H1 (cell line): ENCODE results near the gene SEC24C. TPM values are rescaled to one million over a fixed set of nuclear protein-coding genes. Genes with fewer than 3 reads are reported as not detected.
"Not testable (repeated sequence)": the region's sequence is repeated elsewhere in the genome, so short reads cannot be mapped to it uniquely, and the experiment has no call there.

ENCODE experiments used
- CTCF ChIA-PET: fragments of 300-600 bp; sonication (Branson Sonifier 250); formaldehyde crosslinking; loops from one replicate; lab custom pipeline; 2021; ENCODE audit not compliant: partially characterized antibody; lab: Charles Lee
- POLR2A ChIA-PET: fragments of 300-600 bp; sonication (Branson Sonifier 250); formaldehyde crosslinking; loops from one replicate; lab custom pipeline; 2021; ENCODE audit warnings: inconsistent platforms; ENCODE audit not compliant: partially characterized antibody; lab: Charles Lee
- DNase-seq, 2 experiments: peaks; one replicate each; pipeline versions ENCODE4 v3.0.0 to v3.0.0-alpha.2; 2010 to 2022; ENCODE audit warnings: low spot score in 2 of 2, low read depth in 1 of 2, mixed read lengths in 1 of 2
- FAIRE-seq: peaks from 2 replicates; lab custom pipeline; 2011; peaks lifted over from hg19 to GRCh38; lab: Jason Lieb, UNC
- H2AFZ ChIP-seq: 2 replicates; pipeline ENCODE4 v1.8.1; 2012; ENCODE audit warnings: low read length, inconsistent platforms
- H2AK5ac ChIP-seq: 2 replicates; pipeline ENCODE4 v1.6.1; 2013; ENCODE audit warnings: low read depth, low read length
- H2BK120ac ChIP-seq: replicated peaks from 2 replicates; pipeline ENCODE3; 2013; ENCODE audit warnings: low read depth, low read length, inconsistent platforms
- H2BK12ac ChIP-seq: 2 replicates; pipeline ENCODE4 v1.6.1; 2013; ENCODE audit warnings: low read depth, low read length
- H2BK15ac ChIP-seq: 2 replicates; pipeline ENCODE4 v1.6.1; 2013; ENCODE audit warnings: low read length
- H2BK20ac ChIP-seq: 2 replicates; pipeline ENCODE4 v1.6.1; 2013; ENCODE audit warnings: low read length
- H2BK5ac ChIP-seq: 2 replicates; pipeline ENCODE4 v1.6.1; 2013; ENCODE audit warnings: low read depth, low read length
- H3K14ac ChIP-seq: 2 replicates; pipeline ENCODE4 v1.6.1; 2013; ENCODE audit warnings: inconsistent platforms; ENCODE audit not compliant: insufficient read length
- H3K18ac ChIP-seq: 2 replicates; pipeline ENCODE4 v1.6.1; 2013; ENCODE audit warnings: low read length; ENCODE audit errors: extremely low read depth
- H3K23ac ChIP-seq: 2 replicates; pipeline ENCODE4 v1.6.1; 2013; ENCODE audit warnings: inconsistent platforms; ENCODE audit not compliant: insufficient read length
- H3K23me2 ChIP-seq: 2 replicates; pipeline ENCODE4 v1.6.1; 2013; ENCODE audit warnings: low read depth, low read length
- H3K27ac ChIP-seq: 2 replicates; pipeline ENCODE4 v1.6.1; 2011; ENCODE audit warnings: low read depth, low read length, inconsistent platforms
- H3K27me3 ChIP-seq, 4 experiments: replicated peaks in 1 of 4; 1 replicate in 1 of 4; 2 replicates in 3 of 4; pipeline versions ENCODE4 v1.6.1 to v1.8.1; 2011 to 2013; ENCODE audit warnings: low read length in 3 of 4, mild to moderate bottlenecking in 3 of 4, inconsistent platforms in 2 of 4, mixed read lengths in 2 of 4, moderate library complexity in 1 of 4; ENCODE audit not compliant: control insufficient read depth in 3 of 4, insufficient read depth in 3 of 4; ENCODE audit errors: extremely low read depth in 1 of 4
- H3K36me3 ChIP-seq, 4 experiments: 2 replicates each; pipeline versions ENCODE4 v1.6.1 to v1.8.1; 2011 to 2013; ENCODE audit warnings: mild to moderate bottlenecking in 4 of 4, low read length in 3 of 4, moderate library complexity in 2 of 4, control low read depth in 1 of 4, inconsistent platforms in 1 of 4; ENCODE audit not compliant: insufficient read depth in 4 of 4, control insufficient read depth in 2 of 4
- H3K4ac ChIP-seq: replicated peaks from 2 replicates; pipeline ENCODE3; 2013; ENCODE audit warnings: low read length, low read depth, mixed read lengths, inconsistent platforms; ENCODE audit not compliant: insufficient read length
- H3K4me1 ChIP-seq, 4 experiments: replicated peaks in 1 of 4; 1 replicate in 1 of 4; 2 replicates in 3 of 4; pipeline versions ENCODE4 v1.6.1 to v1.8.1; 2011 to 2013; ENCODE audit warnings: low read length in 3 of 4, inconsistent platforms in 2 of 4, mixed read lengths in 1 of 4; ENCODE audit not compliant: insufficient read depth in 4 of 4, control insufficient read depth in 3 of 4
- H3K4me2 ChIP-seq, 2 experiments: 2 replicates each; pipeline versions ENCODE4 v1.6.1 to v1.8.1; 2011 to 2013; ENCODE audit warnings: low read depth in 2 of 2, low read length in 2 of 2, control low read depth in 1 of 2, inconsistent platforms in 1 of 2, mild to moderate bottlenecking in 1 of 2; ENCODE audit not compliant: insufficient read depth in 1 of 2
- H3K4me3 ChIP-seq, 4 experiments: fragments of 200-600, 300-600 bp in 1 of 4; sonication (generic), shearing (Covaris generic), sonication (Bioruptor Twin) in 1 of 4; 2 replicates each; pipeline versions ENCODE4 v1.5.1 to v1.8.1; 2011 to 2016; ENCODE audit warnings: low read length in 4 of 4, low read depth in 3 of 4, control low read depth in 2 of 4, inconsistent platforms in 2 of 4, mild to moderate bottlenecking in 2 of 4, mixed read lengths in 1 of 4, moderate library complexity in 1 of 4; ENCODE audit not compliant: insufficient read depth in 2 of 4; ENCODE audit errors: extremely low read depth in 1 of 4
- H3K56ac ChIP-seq: replicated peaks from 2 replicates; pipeline ENCODE3; 2013; ENCODE audit warnings: low read depth, mild to moderate bottlenecking, mixed read lengths, low read length, inconsistent platforms; ENCODE audit not compliant: insufficient read length
- H3K79me1 ChIP-seq: 2 replicates; pipeline ENCODE4 v1.6.1; 2013; ENCODE audit warnings: low read depth, low read length, control low read depth
- H3K79me2 ChIP-seq, 2 experiments: 2 replicates each; pipeline versions ENCODE4 v1.6.1 to v1.8.1; 2012 to 2013; ENCODE audit warnings: low read length in 2 of 2, mild to moderate bottlenecking in 2 of 2, inconsistent platforms in 1 of 2; ENCODE audit not compliant: insufficient read depth in 2 of 2, control insufficient read depth in 1 of 2
- H3K9ac ChIP-seq, 4 experiments: replicated peaks in 1 of 4; 1 replicate in 1 of 4; 2 replicates in 3 of 4; pipeline versions ENCODE4 v1.6.1 to v1.8.1; 2011 to 2013; ENCODE audit warnings: low read depth in 3 of 4, low read length in 3 of 4, control low read depth in 2 of 4, mild to moderate bottlenecking in 2 of 4, moderate library complexity in 2 of 4, inconsistent platforms in 1 of 4; ENCODE audit errors: extremely low read depth in 1 of 4
- H3K9me3 ChIP-seq, 2 experiments: 2 replicates each; pipeline versions ENCODE4 v1.6.1 to v1.8.1; 2012 to 2013; ENCODE audit warnings: mild to moderate bottlenecking in 2 of 2, moderate library complexity in 2 of 2, control low read depth in 1 of 2, inconsistent platforms in 1 of 2, low read depth in 1 of 2, low read length in 1 of 2, mixed read lengths in 1 of 2; ENCODE audit not compliant: insufficient read depth in 2 of 2
- H4K20me1 ChIP-seq, 2 experiments: replicated peaks in 1 of 2; 2 replicates each; pipeline versions ENCODE3 to v1.8.1; 2011 to 2013; ENCODE audit warnings: inconsistent platforms in 2 of 2, low read length in 2 of 2, mild to moderate bottlenecking in 1 of 2; ENCODE audit not compliant: insufficient read depth in 2 of 2, control insufficient read depth in 1 of 2
- H4K5ac ChIP-seq: 2 replicates; pipeline ENCODE4 v1.6.1; 2013; ENCODE audit warnings: low read length, low read depth, mixed read lengths, inconsistent platforms; ENCODE audit not compliant: insufficient read length
- H4K8ac ChIP-seq: 2 replicates; pipeline ENCODE4 v1.8.0; 2013; ENCODE audit warnings: mild to moderate bottlenecking, moderate library complexity, low read length, inconsistent platforms; ENCODE audit not compliant: insufficient read depth; ENCODE audit errors: extremely low read depth
- H4K91ac ChIP-seq: replicated peaks from 2 replicates; pipeline ENCODE3; 2013; ENCODE audit warnings: low read length, mixed read lengths, inconsistent platforms; ENCODE audit not compliant: insufficient read length
- WGBS, 2 experiments: shearing (Covaris generic) in 1 of 2; methylation state at CpG; one replicate each; pipeline versions ENCODE4 v1.1.6 to v1.1.7; 2013 to 2015; ENCODE audit warnings: low lambda C conversion rate in 2 of 2, mixed read lengths in 2 of 2, inconsistent platforms in 1 of 2, low coverage in 1 of 2, missing lambda C conversion rate in 1 of 2; ENCODE audit not compliant: insufficient replicate concordance in 2 of 2, insufficient coverage in 1 of 2, insufficient read length in 1 of 2; ENCODE audit errors: extremely low coverage in 1 of 2, missing lambda C conversion rate in 1 of 2; 5-methylcytosine and 5-hydroxymethylcytosine counted together
- polyA plus RNA-seq, 7 experiments: library from polyadenylated mRNA; depleted of rRNA in 3 of 7; stranded (reverse) in 5 of 7; unstranded in 2 of 7; fragments of >200 nt in 5 of 7; fragments of 200-250 nt in 2 of 7; gene quantifications; 1 replicate in 5 of 7; 2 replicates in 1 of 7; 4 replicates in 1 of 7; pipeline versions ENCODE4 v1.2.1 to v1.2.3, GENCODE V29; 2011 to 2013; ENCODE audit warnings: missing spikeins in 2 of 7, mixed read lengths in 2 of 7
- total RNA-seq: library from RNA; stranded (reverse); fragmentation: NEBNext Ultra II Directional; extraction: Animal tissue kit (Norgen Biotek cat#: 25700); gene quantifications from 2 replicates; pipeline ENCODE4 v1.2.1, GENCODE V29; 2021

Gene SEC24C
- total and polyA plus RNA-seq, 2 of the 8 experiments (the other 6 are each of a cell fraction or from before 2014, with no cell fraction given): 63.2 to 67.4 TPM

DNA sequence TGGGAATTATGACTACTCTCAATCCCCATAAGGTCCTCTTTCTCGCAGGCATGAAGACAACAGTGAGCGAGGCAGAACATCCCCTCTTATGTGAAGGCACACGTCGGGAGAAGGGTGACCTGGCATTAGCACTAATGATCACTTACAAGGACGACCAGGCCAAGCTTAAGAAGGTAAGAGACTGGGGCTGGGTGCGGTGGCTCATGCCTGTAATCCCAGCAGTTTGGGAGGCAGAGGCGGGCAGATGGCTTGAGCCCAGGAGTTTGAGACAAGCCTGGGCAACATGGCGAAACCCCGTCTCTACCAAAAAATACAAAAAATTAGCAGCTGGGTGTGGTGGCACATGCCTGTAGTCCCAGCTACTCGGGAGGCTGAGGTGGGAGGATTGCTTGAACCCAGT is 51.3 kb downstream of the SEC24C start:
- H3K18ac ChIP-seq, H3K9me3 ChIP-seq, H4K5ac ChIP-seq, H2AK5ac ChIP-seq, DNase-seq, H3K27ac ChIP-seq, H2AFZ ChIP-seq, H3K79me2 ChIP-seq, H2BK12ac ChIP-seq, H4K20me1 ChIP-seq, H3K4me1 ChIP-seq, H3K4ac ChIP-seq, H3K4me2 ChIP-seq, H3K56ac ChIP-seq, H3K23me2 ChIP-seq, H2BK120ac ChIP-seq, H2BK20ac ChIP-seq, H3K23ac ChIP-seq, H3K9ac ChIP-seq, H3K4me3 ChIP-seq, H4K8ac ChIP-seq, H3K27me3 ChIP-seq, H4K91ac ChIP-seq, H2BK5ac ChIP-seq, H3K79me1 ChIP-seq, H2BK15ac ChIP-seq, H3K14ac ChIP-seq, FAIRE-seq: not testable (repeated sequence)
- POLR2A ChIA-PET: interaction anchor here (0.7 to 12.1 kb wide), 8 partner anchors 9 to 61 kb away, joined by 3 to 137 read pairs (median 6); partner anchors contain the start of genes CHCHD1, NDST2 and ZSWIM8
- CTCF ChIA-PET: interaction anchor here (0.9 to 1.1 kb wide), 2 partner anchors 22 to 45 kb away, joined by 3 read pairs; no protein-coding TSS in a partner anchor
- H3K36me3 ChIP-seq: peaks cover 8 to 28% (median 22%) of the 10 kb centered on the region in 4 experiments; a peak in 7 of 8 replicates
- 90% methylated on average over 10 of the region's 10 CpGs; no CpG with 5 or more reads in 1 of the 2 experiments for WGBS, 2 experiments

DNA sequence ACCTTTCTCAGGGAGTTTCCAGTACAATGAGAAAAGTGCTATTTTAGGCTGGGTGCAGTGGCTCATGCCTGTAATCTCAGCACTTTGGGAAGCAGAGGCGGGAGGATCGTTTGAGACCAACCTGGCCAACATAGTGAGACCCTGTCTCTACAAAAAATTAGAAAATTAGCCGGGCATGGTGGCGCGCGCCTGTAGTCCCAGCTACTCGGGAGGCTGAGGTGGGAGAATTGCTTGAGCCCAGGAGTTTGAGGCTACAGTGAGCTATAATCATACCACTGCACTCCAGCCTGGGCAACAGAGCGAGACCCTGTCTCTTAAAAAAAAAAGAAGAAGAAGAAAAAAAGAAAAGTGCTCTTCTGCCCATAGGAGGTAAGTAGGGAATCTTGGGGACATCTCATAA is 51.9 kb downstream of the SEC24C start:
- not testable (repeated sequence) for H4K5ac ChIP-seq, H4K8ac ChIP-seq, H3K4ac ChIP-seq, H3K14ac ChIP-seq, H2BK15ac ChIP-seq, H3K4me1 ChIP-seq, H4K91ac ChIP-seq, H2BK5ac ChIP-seq, H3K56ac ChIP-seq, H2BK120ac ChIP-seq, H3K79me2 ChIP-seq, H4K20me1 ChIP-seq, H3K27ac ChIP-seq, H2AK5ac ChIP-seq, DNase-seq, H2BK20ac ChIP-seq, H3K23ac ChIP-seq, H3K27me3 ChIP-seq, H2BK12ac ChIP-seq, H3K9ac ChIP-seq, H3K9me3 ChIP-seq, H3K23me2 ChIP-seq, H3K79me1 ChIP-seq, FAIRE-seq, H2AFZ ChIP-seq, H3K4me3 ChIP-seq, H3K4me2 ChIP-seq, H3K18ac ChIP-seq
- CTCF ChIA-PET: interaction anchor here (0.9 to 1.1 kb wide), 2 partner anchors 23 to 45 kb away, joined by 3 read pairs; no protein-coding TSS in a partner anchor
- POLR2A ChIA-PET: interaction anchor here (0.7 to 12.1 kb wide), 6 partner anchors 8 to 62 kb away, joined by 3 to 137 read pairs (median 6); partner anchors contain the start of genes CHCHD1, NDST2 and ZSWIM8
- 96% methylated on average over 8 of the region's 8 CpGs; no CpG with 5 or more reads in 1 of the 2 experiments for WGBS, 2 experiments
- peaks cover 8 to 28% (median 22%) of the 10 kb centered on the region in 4 experiments; a peak in 7 of 8 replicates for H3K36me3 ChIP-seq
